Lower leg skin (tissue), 3 donors: ENCODE results near the gene OR9Q1.

Source experiments
- CTCF ChIP-seq, 3 donors: fragments of 450-650 bp; IDR thresholded peaks; one replicate each; pipeline ENCODE4 v1.5.1; 2016; ENCODE audit warnings: antibody characterized with exemption in 3 of 3, mild to moderate bottlenecking in 3 of 3, moderate library complexity in 2 of 3
- POLR2A ChIP-seq, 2 donors: fragments of 450-650 bp; IDR thresholded peaks; one replicate each; pipeline ENCODE4 v1.6.1; 2016 to 2017; ENCODE audit warnings: antibody characterized with exemption in 2 of 2, mild to moderate bottlenecking in 1 of 2, moderate library complexity in 1 of 2

DNA sequence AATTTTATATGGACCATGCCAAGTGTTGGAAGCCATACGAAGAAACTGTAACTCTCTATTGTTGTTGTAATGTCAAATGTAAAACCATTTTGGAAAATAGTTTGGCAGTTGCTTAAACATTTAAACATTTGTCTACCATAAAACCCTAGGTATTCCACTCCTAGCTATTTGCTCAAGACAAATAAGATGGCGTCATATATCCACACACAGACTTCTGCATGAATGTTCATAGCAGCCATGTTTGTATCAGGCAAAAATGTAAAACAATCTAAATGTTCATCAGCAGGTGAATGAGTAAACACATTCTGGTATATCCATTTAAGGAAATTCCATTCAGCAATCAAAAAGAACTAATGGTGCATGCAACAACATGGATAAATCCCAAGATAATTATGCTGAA is 73.8 kb downstream of the OR9Q1 start:
- no peak for TF ChIP-seq CTCF (IDR thresholded peaks at IDR 0.05)
- TF ChIP-seq POLR2A (IDR thresholded peaks at IDR 0.05) = no peak
